HG03565 (cell line): ENCODE results near the gene GAST.
A peak's percentile ranks its signal among the peaks of the same experiment; 100 is the strongest.
"Not testable (repeated sequence)": the region's sequence is repeated elsewhere in the genome, so short reads cannot be mapped to it uniquely, and the experiment has no call there.

Experiments
- ATAC-seq: cut with Tn5 transposase; IDR thresholded peaks from one replicate; pipeline ENCODE4 v1.9.1; 2021; ENCODE audit warnings: mild to moderate bottlenecking, moderate library complexity; ENCODE audit not compliant: unreplicated experiment

GAST gene

GRCh38 chr17:41683441-41684007, 28.6 kb upstream of the GAST start:
- ATAC-seq: no peak

GRCh38 chr17:41684035-41684434, 28.1 kb upstream of the GAST start:
- ATAC-seq: no peak

DNA sequence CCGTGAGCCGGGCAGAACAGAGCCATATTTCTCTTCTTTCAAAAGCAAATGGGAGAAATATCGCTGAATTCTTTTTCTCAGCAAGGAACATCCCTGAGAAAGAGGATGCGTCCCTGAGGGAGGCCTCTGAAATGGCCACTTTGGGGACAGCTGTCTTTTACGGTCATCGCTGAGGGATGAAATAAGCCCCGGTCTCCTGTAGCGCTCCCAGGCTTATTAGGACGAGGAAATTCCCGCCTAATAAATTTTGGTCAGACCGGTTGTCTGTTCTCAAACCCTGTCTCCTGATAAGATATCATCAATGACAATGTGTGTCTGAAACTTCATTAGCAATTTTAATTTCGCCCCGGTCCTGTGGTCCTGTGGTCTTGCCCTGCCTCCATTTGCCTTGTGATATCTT, 26.4 kb upstream of the GAST start:
- not testable (repeated sequence) for ATAC-seq

DNA sequence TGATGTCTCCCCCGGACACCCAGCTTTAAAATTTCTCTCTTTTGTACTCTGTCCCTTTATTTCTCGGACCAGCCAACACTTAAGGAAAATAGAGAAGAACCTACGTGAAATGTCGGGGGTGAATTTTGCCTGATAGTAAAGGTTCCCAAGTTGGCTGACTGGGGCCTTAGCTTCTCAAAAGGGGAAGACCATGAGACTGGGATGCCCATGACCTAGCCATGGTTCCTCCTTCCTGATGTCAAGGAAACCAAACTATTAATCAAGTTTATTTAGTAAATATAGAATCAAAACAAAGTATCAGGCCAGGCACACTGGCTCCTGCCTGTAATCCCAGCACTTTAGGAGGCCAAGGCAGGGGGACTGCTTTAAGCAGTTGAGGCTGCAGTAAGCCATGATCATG, 25.9 kb upstream of the GAST start:
- no peak for ATAC-seq

- no peak for ATAC-seq
Observed at GRCh38 chr17:41687828-41688640, 24.1 kb upstream of the GAST start.

- ATAC-seq: peak; percentile 66
Observed at GRCh38 chr17:41688641-41689496, 23.3 kb upstream of the GAST start, which contains the start of gene EIF1. TSS of gene EIF1 (plus strand) at chr17:41688885. CDS start at chr17:41689039, 154 bp downstream.

- ATAC-seq: no peak
Observed at GRCh38 chr17:41689497-41690299, 22.4 kb upstream of the GAST start.

DNA sequence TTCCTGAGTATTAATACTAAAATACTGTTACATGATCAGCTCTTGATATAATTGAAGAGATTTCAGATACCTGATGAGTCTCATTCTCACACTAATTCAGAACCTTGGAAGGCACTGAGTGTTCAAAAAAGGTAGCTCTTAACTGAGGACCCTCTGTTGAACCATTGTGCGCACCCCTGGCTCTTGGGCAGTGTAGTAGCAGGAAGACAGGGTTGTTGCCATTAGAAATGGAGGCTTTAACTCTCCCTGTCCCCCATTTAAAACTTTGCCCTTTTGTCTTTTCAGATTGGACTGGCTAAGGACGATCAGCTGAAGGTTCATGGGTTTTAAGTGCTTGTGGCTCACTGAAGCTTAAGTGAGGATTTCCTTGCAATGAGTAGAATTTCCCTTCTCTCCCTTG, 21.6 kb upstream of the GAST start:
- ATAC-seq: no peak

DNA sequence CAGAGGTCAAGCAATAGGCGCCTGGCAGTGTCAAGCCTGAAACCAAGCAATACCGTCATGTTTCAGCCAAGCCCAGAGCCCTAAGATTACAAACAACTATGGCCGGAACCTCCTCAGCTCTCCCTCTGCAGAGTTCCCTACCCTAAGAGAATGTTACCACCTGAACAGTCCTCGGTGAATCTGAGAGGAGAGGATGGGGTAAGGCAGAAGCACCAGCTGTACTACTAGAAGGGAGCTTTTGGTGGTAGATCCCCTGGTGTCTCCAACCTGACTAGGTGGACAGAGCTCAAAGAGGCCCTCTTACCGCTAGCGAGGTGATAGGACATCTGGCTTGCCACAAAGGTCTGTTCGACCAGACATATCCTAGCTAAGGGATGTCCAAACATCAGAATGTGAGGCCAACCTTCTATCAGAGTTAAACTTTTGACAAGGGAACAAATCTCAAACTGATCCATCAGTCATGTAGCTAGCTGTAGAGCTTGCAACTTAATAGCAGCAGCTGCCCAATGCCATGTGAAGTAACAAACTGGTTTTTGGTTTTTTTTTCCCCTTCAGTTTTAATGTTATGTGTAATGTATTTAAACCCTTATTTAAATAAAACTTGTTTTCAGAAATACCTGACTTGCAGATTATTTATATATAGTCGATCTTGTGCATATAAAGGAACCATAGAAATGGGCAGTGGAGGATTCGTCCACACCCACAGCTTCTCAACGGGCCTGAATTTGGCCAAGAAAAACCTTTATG, 20.9 kb upstream of the GAST start:
- no peak for ATAC-seq

DNA sequence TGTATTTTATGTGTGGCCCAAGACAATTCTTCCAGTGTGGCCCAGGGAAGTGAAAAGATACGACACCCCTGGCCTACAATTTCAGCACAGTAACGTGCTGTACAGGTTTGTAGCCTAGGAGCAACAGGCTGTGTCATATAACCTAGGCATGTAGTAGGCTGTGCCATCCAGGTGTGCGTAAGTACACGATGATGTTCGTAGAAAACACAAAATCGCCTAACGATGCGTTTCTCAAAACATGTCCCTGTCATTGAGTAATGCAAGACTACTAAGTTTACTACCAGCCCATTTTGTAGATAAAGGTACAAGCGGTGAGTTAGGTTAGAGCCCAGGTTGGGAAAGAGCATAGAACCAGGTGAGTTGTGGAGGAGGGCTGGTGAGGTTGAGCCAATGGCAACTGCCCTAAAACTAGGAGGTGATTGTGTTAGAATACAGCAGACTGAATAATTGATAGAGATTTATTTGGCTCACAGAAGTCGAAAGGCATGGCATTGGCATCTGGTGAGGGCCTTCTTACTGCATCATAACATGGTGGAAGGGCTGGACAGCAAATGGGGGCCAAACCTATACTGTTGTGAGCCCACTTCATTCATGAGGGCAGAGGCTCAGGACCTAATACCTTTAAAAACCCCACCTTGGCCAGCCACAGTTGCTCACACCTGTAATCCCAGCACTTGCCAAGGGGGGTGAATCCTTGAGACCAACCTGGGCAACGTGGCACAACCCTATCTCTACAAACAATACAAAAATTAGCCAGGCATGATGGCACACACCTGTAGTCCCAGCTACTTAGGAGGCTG, 19.2 kb upstream of the GAST start:
- ATAC-seq: no peak

- no peak for ATAC-seq
Observed at GRCh38 chr17:41695134-41695661, 16.9 kb upstream of the GAST start.

- ATAC-seq: no peak
Observed at GRCh38 chr17:41695954-41696757, 16.0 kb upstream of the GAST start.

DNA sequence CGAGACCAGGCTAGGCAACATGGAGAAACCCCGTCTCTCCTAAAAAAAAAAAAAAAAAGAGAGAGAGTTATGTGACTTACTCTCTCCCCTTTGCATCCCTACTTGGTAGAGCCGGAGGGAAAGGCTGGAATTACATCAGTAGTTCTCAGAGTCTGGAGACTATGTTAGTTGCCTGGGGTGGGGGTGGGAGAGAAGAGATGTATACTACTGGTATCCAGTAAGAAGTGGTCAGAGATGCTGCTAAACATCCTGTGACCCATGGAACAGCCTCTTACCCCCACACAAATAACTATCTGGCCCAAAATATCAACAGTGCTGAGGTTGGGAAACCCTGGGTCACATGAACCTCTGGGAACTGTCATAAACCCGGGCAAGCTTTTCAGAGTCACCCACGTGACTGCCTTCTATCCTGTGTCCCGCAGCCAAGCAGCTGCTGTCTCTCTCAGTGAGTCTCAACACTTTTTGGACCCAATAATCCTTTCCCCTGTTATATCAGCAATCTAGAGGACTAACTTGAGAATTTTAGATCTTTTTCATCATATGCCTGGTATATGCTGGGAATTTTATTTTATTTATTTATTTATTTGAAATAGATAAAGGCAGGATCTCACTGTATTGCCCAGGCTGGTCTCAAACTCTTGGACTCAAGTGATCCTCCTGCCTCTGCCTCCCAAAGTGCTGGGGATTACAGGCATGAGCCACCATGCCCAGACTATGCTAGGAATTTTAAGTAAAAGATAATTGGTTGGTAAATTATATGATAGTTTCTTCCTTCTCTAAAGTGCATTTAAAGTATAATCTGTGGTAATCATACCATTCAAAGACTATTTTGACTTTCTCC, 14.8 kb upstream of the GAST start:
- no peak for ATAC-seq

DNA sequence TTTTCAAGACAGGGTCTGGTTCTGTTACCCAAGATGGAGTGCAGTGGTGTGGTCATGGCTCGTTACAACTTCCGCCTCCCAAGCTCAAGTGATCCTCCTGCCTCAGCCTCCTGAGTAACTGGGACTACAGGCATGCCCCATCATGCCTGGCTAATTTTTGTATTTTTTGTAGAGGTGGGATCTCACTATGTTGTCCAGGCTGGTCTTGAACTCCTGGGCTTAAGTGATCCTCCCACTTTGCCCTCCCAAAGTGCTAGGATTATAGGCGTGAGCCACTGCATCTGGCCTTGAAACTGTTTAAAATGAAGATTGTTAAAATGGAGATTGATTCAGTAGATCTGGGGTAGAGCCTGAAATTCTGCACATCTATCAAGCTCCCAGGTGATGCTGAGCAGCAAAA, 11.3 kb upstream of the GAST start:
- not testable (repeated sequence) for ATAC-seq

DNA sequence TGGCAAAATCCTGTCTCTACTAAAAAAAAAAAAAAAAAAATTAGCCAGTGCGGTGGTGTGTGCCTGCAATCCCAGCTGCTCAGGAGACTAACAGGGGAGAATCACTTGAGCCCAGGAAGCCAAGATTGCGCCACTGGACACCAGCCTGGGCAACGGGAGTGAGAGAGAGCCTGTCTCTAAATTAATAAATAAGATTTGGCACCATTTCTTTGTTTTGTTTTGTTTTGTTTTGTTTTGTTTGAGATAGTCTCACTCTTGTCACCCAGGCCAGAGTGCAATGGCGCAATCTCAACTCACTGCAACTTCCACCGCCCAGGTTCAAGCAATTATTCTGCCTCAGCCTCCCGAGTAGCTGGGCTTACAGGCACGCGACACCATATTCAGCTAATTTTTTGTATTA, 9.4 kb upstream of the GAST start:
- ATAC-seq: no peak

DNA sequence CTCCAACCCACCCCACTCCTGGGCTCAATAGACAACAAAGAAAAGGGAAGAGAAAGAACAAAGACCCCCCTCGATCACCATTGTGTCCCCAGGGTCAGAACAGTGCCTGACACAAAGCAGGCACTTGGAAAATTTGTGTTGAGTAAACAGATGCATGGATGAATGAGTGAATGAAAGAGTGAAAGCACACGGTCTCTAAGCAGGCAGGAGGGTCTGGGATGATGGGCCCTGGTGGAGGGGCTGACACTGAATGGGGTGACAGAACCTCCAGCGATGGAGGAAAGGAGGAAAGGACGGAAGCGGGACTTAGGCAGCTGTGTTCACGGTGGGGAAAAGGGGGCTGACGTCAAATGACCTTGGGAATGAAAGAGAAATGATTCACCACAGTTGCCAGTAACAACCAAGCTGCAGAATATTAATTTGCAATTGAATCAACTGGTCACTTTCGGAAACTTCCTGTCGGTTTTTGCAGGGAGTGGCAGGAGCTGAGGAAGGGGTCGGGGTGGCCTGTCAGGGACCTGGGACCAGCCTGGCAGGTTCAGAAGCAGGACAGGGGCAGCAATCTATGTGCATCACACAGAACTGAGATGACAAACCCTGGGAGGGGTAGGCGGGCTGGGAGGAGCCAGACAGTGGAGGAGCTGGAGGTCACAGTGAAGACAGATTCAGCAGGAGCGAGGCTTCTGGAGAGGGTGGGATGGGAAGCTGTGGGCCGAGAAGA, 6.7 kb upstream of the GAST start:
- ATAC-seq: no peak
